Mesothelial cell of epicardium (in vitro differentiated cells): Measurements from ENCODE around the gene ICOS. TPM values are rescaled to one million over a fixed set of nuclear protein-coding genes. Genes with fewer than 3 reads are reported as not detected.

Experiments used
- DNase-seq, 2 experiments: peaks; one replicate each; pipeline ENCODE4 v3.0.0; 2021; ENCODE audit warnings: low spot score in 2 of 2; ENCODE audit not compliant: unreplicated experiment in 2 of 2
- H3K27ac Mint-ChIP-seq: 2 replicates; pipeline ENCODE4 v1.8.0; 2021; ENCODE audit warnings: mixed read lengths
- H3K27me3 Mint-ChIP-seq: 2 replicates; pipeline ENCODE4 v1.8.0; 2021; ENCODE audit warnings: low read depth, mixed read lengths
- H3K36me3 Mint-ChIP-seq: 2 replicates; pipeline ENCODE4 v1.8.0; 2021; ENCODE audit warnings: mixed read lengths
- H3K4me1 Mint-ChIP-seq: 2 replicates; pipeline ENCODE4 v1.8.0; 2021; ENCODE audit warnings: mixed read lengths
- H3K4me3 Mint-ChIP-seq: 2 replicates; pipeline ENCODE4 v1.8.0; 2021; ENCODE audit warnings: mild to moderate bottlenecking, moderate library complexity, mixed read lengths
- H3K9me3 Mint-ChIP-seq: 2 replicates; pipeline ENCODE4 v1.8.0; 2021; ENCODE audit warnings: mixed read lengths
- total RNA-seq: library from RNA; stranded (reverse); gene quantifications from 3 replicates; pipeline ENCODE4 v1.2.1, GENCODE V29; 2021
- TF ChIP-seq, protein P1 (sequence below): fragments of 200-600 bp; sonication (generic); IDR thresholded peaks from one replicate; pipeline ENCODE4 v1.5.0; 2021; ENCODE audit warnings: antibody characterized with exemption; ENCODE audit not compliant: unreplicated experiment

ICOS gene
- total RNA-seq, 1 donor from 2014 or later: not detected

DNA sequence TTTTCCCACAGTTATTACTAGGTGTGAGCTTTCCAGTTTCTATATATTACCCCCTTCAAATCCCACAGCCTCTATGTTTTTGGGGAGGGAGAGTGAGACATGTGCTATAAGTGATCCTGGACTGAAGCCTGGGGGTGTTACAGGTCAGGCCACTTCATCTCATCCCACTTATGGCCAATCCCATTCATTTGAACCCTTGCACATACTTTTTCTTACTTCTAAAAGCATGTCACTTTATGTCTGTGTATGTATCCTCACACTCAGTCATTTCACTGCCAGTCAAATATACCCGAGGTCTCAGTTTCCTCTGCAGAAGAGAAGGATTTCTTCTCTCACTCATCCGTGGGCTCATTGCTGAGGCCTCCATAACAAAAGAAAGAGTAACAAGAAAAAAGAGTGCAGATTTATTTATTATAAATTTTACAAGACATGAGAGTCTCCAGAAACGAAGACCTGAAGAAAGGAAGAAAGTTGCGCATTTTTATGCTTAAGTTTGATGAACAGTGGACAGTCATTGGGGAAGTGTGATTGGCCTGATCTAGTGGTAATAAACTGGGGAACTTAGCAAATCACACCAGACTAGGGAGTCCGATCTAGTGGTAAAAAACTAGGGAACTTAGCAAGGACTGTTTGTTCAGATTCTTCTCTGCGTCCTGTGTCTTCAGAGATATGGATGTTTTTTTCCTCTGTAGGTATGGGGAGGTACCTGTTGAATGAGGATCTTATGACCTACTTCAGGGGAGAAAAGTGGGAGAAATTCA is 52.1 kb downstream of the ICOS start:
- no peaks in the 10 kb centered on the region for H3K9me3 Mint-ChIP-seq
- no peaks in the 10 kb centered on the region for H3K36me3 Mint-ChIP-seq

GRCh38 chr2:203989521-203989920 is 53.0 kb downstream of the ICOS start:
- Mint-ChIP-seq H3K27ac (no peak overlapping the region), H3K36me3 (no peaks in the 10 kb centered on the region), H3K27me3 (no peaks in the 10 kb centered on the region), H3K9me3 (no peaks in the 10 kb centered on the region), H3K4me3 (no peak overlapping the region), H3K4me1 (peaks cover 5% of the 10 kb centered on the region)
- no peak for DNase-seq
- TF ChIP-seq, protein P1, sequence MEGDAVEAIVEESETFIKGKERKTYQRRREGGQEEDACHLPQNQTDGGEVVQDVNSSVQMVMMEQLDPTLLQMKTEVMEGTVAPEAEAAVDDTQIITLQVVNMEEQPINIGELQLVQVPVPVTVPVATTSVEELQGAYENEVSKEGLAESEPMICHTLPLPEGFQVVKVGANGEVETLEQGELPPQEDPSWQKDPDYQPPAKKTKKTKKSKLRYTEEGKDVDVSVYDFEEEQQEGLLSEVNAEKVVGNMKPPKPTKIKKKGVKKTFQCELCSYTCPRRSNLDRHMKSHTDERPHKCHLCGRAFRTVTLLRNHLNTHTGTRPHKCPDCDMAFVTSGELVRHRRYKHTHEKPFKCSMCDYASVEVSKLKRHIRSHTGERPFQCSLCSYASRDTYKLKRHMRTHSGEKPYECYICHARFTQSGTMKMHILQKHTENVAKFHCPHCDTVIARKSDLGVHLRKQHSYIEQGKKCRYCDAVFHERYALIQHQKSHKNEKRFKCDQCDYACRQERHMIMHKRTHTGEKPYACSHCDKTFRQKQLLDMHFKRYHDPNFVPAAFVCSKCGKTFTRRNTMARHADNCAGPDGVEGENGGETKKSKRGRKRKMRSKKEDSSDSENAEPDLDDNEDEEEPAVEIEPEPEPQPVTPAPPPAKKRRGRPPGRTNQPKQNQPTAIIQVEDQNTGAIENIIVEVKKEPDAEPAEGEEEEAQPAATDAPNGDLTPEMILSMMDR: no peak

More for the DNA sequence above, 52.1 kb downstream of the ICOS start:
- no peak for DNase-seq
- Mint-ChIP-seq H3K27ac (no peak overlapping the region), H3K4me1 (peaks cover 5% of the 10 kb centered on the region), H3K4me3 (no peak overlapping the region), H3K27me3 (peaks cover under 1% of the 10 kb centered on the region)
- TF ChIP-seq, protein P1: no peak

GRCh38 chr2:203992509-203992908 is 55.9 kb downstream of the ICOS start:
- H3K36me3 Mint-ChIP-seq: no peaks in the 10 kb centered on the region
- DNase-seq: no peak
- no peaks in the 10 kb centered on the region for H3K27me3 Mint-ChIP-seq
- H3K4me3 Mint-ChIP-seq: no peak overlapping the region
- no peaks in the 10 kb centered on the region for H3K9me3 Mint-ChIP-seq
- H3K4me1 Mint-ChIP-seq: peaks cover 3% of the 10 kb centered on the region
- H3K27ac Mint-ChIP-seq: no peak overlapping the region
- TF ChIP-seq, protein P1: no peak

- Mint-ChIP-seq H3K36me3 (no peaks in the 10 kb centered on the region), H3K27me3 (no peaks in the 10 kb centered on the region), H3K4me3 (no peak overlapping the region), H3K4me1 (peaks cover 8% of the 10 kb centered on the region), H3K27ac (no peak overlapping the region), H3K9me3 (no peaks in the 10 kb centered on the region)
- TF ChIP-seq, protein P1: no peak
- DNase-seq: no peak
Measured at GRCh38 chr2:203993011-203993410, 56.4 kb downstream of the ICOS start.

DNA sequence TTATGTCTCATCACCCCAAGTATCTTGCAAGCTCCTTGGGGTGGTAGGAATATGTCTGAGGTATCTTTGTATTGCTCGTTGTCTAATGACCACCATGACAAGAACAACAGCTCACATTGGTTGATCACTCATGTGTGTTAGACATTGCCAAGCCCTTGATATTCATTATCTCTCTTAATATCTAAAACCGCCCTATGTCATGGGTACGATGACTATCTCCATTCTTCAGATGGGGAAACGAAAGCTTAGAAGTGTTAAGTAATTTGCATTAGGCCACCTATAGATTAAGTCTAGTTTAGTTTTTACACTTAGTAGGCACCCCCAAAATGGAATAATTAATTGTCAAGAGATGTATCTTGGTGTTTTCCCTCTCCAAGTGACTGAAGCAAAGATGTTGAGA is 57.0 kb downstream of the ICOS start:
- peaks cover 13% of the 10 kb centered on the region for H3K4me1 Mint-ChIP-seq
- TF ChIP-seq, protein P1: no peak
- no peaks in the 10 kb centered on the region for H3K9me3 Mint-ChIP-seq
- DNase-seq: no peak
- no peak overlapping the region for H3K4me3 Mint-ChIP-seq
- no peaks in the 10 kb centered on the region for H3K27me3 Mint-ChIP-seq
- no peaks in the 10 kb centered on the region for H3K36me3 Mint-ChIP-seq
- H3K27ac Mint-ChIP-seq: no peak overlapping the region

- H3K27ac Mint-ChIP-seq: no peak overlapping the region
- H3K9me3 Mint-ChIP-seq: no peaks in the 10 kb centered on the region
- H3K4me1 Mint-ChIP-seq: peaks cover 25% of the 10 kb centered on the region
- TF ChIP-seq, protein P1: no peak
- no peaks in the 10 kb centered on the region for H3K36me3 Mint-ChIP-seq
- H3K27me3 Mint-ChIP-seq: no peaks in the 10 kb centered on the region
- no peak overlapping the region for H3K4me3 Mint-ChIP-seq
- DNase-seq: no peak
Measured at GRCh38 chr2:203994735-203995134, 58.2 kb downstream of the ICOS start.
